Esophagus squamous epithelium (tissue), 4 donors: ENCODE measurements around the gene GABBR2.

Experiments
- CTCF ChIP-seq, 6 experiments: fragments of 450-650 bp in 4 of 6; fragments of 200-600 bp in 2 of 6; sonication (generic) in 2 of 6; IDR thresholded peaks; one replicate each; pipeline ENCODE4 v1.5.1; 2016 to 2019; ENCODE audit warnings: antibody characterized with exemption in 6 of 6, mild to moderate bottlenecking in 4 of 6, moderate library complexity in 4 of 6
- POLR2A ChIP-seq, 4 donors: fragments of 450-650 bp; IDR thresholded peaks; one replicate each; pipeline ENCODE4 v1.6.1; 2017; ENCODE audit warnings: antibody characterized with exemption in 4 of 4, mild to moderate bottlenecking in 4 of 4, moderate library complexity in 3 of 4

GRCh38 chr9:98657897-98658296 is 50.8 kb downstream of the GABBR2 start:
- TF ChIP-seq CTCF (IDR thresholded peaks at IDR 0.05), result no peak
- no peak for TF ChIP-seq POLR2A (IDR thresholded peaks at IDR 0.05)
